ENCODE measurements around the gene KDM5C. TPM values are rescaled to one million over a fixed set of nuclear protein-coding genes. Genes with fewer than 3 reads are reported as not detected.

The KDM5C gene
- total RNA-seq (2014; rRNA removed) (89.8 and 159 TPM in 2 replicates), Bru-seq, nascent RNA (percentile 91 among the genes with signal in this experiment), BruChase-seq, experiment 1, labeled RNA remaining after a 6-hour chase (percentile 94 among the genes with signal in this experiment), BruChase-seq, experiment 2, labeled RNA remaining after a 2-hour chase (percentile 92 among the genes with signal in this experiment)
- long read RNA-seq, full-length matches to known transcripts = 5 of 73 reads
- long read RNA-seq, partial matches to known transcripts = 26 of 73 reads
- long read RNA-seq, other reads (novel, unspliced or antisense) = 42 of 73 reads

- Histone ChIP-seq H3K4me2 (ENCODE audit: low read length) (peak within 1 kb of the TSS; percentile 90), H3K79me2 (ENCODE audit: low read length) (peaks cover 49% of the 10 kb centered on the region), H3K27me3 (ENCODE audit: low read length) (no peaks in the 10 kb centered on the region), H3K36me3 (ENCODE audit: low read depth, low read length) (peaks cover 9% of the 10 kb centered on the region), H3K27ac (ENCODE audit: low read length) (peak within 1 kb of the TSS; percentile 76), H3K4me1 (ENCODE audit: insufficient read depth, low read length) (peaks cover 29% of the 10 kb centered on the region), H3K4me3 (ENCODE audit: low read length) (peak within 1 kb of the TSS; percentile 97), H3K9me3 (ENCODE audit: low read length) (no peaks in the 10 kb centered on the region), H3K9ac (ENCODE audit: low read length) (peak within 1 kb of the TSS; percentile 98), H3K9me2 (replicated peaks; ENCODE audit: low read length) (no peaks in the 10 kb centered on the region), H2AFZ (ENCODE audit: low read length) (peak within 1 kb of the TSS; percentile 92), H4K20me1 (ENCODE audit: low read length) (peaks cover 34% of the 10 kb centered on the region), H3F3A (ENCODE audit: low read length, unreplicated experiment) (no peaks in the 10 kb centered on the region)
- BruUV-seq (replicated peaks) = TSS peak; percentile 59
- intact Hi-C loops (cut with micrococcal nuclease) = no loop called here
- CTCF ChIA-PET = no interaction called here
- POLR2A ChIA-PET (ENCODE audit: unreplicated experiment) = interaction anchor here (0.6 to 1.0 kb wide), 5 partner anchors 14 to 818 kb away, joined by 3 to 7 read pairs (median 4); no protein-coding TSS in a partner anchor
- TF ChIP-seq EZH2 (IDR thresholded peaks at IDR 0.05; ENCODE audit: low read length, unreplicated experiment) = no peak
- no peak for TF ChIP-seq EZH2phosphoT487 (IDR thresholded peaks at IDR 0.05; ENCODE audit: borderline replicate concordance, low read length)
- TF ChIP-seq CTCF (conservative IDR thresholded peaks at IDR 0.05; ENCODE audit: low read depth, low read length) = no peak
- ATAC-seq (peak; percentile 36), DNase-seq (peak; percentile 90)
Observed at GRCh38 chrX:53224860-53225797, at the start of gene KDM5C. Gene KDM5C (minus strand): TSS chrX:53225207. CDS start chrX:53224889, 318 bp downstream.

- Histone ChIP-seq H3K27ac (ENCODE audit: low read length) (no peak overlapping the region), H2AFZ (ENCODE audit: low read length) (no peak overlapping the region), H3K36me3 (ENCODE audit: low read depth, low read length) (no peaks in the 10 kb centered on the region), H3K9me2 (replicated peaks; ENCODE audit: low read length) (no peaks in the 10 kb centered on the region), H3K4me2 (ENCODE audit: low read length) (no peak overlapping the region), H3K9ac (ENCODE audit: low read length) (no peak overlapping the region), H3K9me3 (ENCODE audit: low read length) (no peaks in the 10 kb centered on the region), H3K4me1 (ENCODE audit: insufficient read depth, low read length) (peaks cover 8% of the 10 kb centered on the region; the same call in 1 of the 2 replicates), H4K20me1 (ENCODE audit: low read length) (no peaks in the 10 kb centered on the region), H3K27me3 (ENCODE audit: low read length) (no peaks in the 10 kb centered on the region), H3K79me2 (ENCODE audit: low read length) (no peaks in the 10 kb centered on the region; the same call in 1 of the 2 replicates), H3K4me3 (ENCODE audit: low read length) (no peak overlapping the region), H3F3A (ENCODE audit: low read length, unreplicated experiment) (no peaks in the 10 kb centered on the region)
- CTCF ChIA-PET = no interaction called here
- BruUV-seq (replicated peaks) = no TSS peak
- TF ChIP-seq EZH2 (IDR thresholded peaks at IDR 0.05; ENCODE audit: low read length, unreplicated experiment) (no peak), CTCF (conservative IDR thresholded peaks at IDR 0.05; ENCODE audit: low read depth, low read length) (no peak), EZH2phosphoT487 (IDR thresholded peaks at IDR 0.05; ENCODE audit: borderline replicate concordance, low read length) (no peak)
- intact Hi-C loops (cut with micrococcal nuclease) = no loop called here
- DNase-seq (no peak), ATAC-seq (no peak)
- POLR2A ChIA-PET (ENCODE audit: unreplicated experiment) = no interaction called here
Observed at GRCh38 chrX:53272808-53273337, 47.9 kb upstream of the KDM5C start.

All from PC-3 (cell line).